HG02840 (cell line): Measurements from ENCODE around the gene TNFSF9.
"Not testable (repeated sequence)": the region's sequence is repeated elsewhere in the genome, so short reads cannot be mapped to it uniquely, and the experiment has no call there.

Experiments
- ATAC-seq: cut with Tn5 transposase; IDR thresholded peaks from one replicate; pipeline ENCODE4 v1.9.1; 2021; ENCODE audit warnings: mild to moderate bottlenecking, moderate library complexity, moderate number of reproducible peaks; ENCODE audit not compliant: unreplicated experiment, low FRiP score

Gene TNFSF9

GRCh38 chr19:6503407-6504201 is 27.2 kb upstream of the TNFSF9 start:
- ATAC-seq = no peak

DNA sequence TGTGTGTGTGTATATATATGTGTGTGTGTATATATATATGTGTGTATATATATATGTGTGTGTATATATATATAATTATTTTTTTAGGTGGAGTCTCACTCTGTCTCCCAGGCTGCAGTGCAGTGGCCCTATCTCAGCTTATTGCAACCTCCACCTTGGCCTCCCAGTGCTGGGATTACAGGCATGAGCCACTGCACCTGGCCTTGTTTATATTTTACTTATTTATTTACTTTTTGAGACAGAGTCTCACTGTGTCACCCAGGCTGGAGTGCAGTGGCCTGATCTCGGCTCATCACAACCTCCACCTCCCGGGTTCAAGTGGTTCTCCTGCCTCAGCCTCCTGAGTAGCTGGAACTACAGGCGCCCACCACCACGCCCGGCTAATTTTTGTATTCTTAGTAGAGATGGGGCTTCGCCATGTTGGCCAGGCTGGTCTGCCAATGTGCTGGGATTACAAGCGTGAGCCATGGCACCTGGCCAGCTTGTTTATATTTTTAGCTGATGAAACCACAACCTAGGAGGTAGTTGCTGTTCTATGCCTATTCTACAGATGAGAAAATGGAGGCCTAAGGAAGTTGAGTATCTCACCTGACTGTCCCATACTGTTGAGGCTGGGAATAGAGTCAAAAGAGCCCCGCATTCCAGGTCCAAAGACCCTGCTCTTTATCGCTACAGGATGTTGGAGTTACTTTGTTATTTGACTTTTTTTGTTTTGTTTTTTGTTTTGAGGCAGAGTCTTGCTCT is 22.6 kb upstream of the TNFSF9 start:
- not testable (repeated sequence) for ATAC-seq

GRCh38 chr19:6509118-6509971 is 21.5 kb upstream of the TNFSF9 start:
- ATAC-seq = no peak

GRCh38 chr19:6510618-6511017 is 20.2 kb upstream of the TNFSF9 start:
- ATAC-seq = no peak

DNA sequence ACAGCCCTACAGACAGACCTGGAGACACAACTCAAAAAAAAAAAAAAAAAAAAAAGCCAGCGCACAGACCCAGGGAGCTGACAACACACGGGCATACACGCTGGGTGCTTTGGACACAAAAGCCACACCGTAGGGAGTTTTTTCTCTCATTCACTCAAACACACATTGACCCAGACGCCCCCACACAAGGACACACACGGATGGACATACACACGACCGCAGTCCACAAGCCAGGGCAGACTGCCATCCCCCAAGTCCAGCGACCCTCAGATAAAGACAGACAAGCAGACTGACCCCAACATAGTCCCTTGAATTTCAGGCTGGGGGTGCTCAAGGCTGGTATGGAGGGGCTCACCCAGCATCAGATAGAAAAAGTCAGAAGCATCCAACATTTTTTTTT is 16.7 kb upstream of the TNFSF9 start:
- no peak for ATAC-seq

DNA sequence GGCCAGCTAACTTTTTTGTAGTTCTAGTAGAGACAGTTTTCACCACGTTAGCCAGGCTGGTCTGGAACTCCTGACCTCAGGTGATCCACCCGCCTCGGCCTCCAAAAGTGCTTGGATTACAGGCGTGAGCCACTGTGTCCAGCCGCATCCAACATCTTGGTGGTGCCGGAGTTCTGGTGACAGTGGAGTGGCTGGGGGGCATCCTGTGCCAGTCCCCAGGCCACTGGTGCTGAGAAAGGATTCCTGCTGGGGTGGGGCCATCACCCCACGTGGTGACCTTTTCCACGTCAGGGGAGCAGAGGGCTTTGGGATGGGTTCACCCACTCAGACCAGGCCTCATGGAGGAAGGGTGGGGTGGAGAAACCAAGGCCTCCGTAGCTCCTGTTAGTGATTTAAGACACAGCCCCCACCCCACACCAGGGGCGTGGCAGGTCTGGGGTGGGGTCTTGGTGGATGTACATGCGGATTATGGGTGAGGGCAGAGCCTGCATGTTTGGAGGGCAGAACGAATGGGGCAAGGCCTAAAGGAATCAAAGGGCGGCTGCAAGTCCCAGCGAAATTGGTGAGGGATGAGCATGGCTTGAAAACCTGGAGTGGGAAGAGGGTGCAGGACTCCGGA is 15.8 kb upstream of the TNFSF9 start:
- no peak for ATAC-seq

DNA sequence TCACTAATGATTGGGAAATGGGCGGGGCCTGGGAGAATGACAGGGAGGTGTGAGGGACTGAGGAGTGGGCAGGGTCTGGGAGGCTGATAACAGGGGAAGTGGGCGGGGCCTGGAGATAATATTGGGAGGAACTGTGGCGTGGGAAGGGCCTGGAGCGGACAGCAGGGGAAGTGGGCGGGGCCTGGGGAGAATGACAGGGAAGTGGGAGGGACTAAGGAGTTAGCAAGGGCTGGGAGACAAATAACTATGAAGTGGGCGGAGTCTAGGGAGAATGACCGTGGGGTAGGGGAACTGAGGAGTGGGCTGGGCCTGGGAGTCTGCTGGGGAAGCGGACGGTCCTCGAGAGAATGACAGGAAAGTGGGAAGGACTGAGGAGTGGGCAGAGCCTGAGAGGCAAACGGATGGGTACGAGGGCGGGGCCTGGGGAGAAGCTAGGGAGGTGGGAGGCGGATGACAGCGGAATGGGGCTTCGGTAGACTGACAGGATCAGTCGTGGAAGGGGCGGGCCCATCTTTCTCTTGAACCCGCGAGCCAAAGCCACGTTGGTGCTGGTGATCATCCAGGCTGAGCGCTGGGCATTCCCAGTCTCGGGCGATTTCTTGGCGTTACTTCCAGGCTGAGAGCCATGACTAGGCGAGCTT is 14.7 kb upstream of the TNFSF9 start:
- no peak for ATAC-seq

- ATAC-seq = peak; percentile 31
Measured at GRCh38 chr19:6516659-6517291, 14.1 kb upstream of the TNFSF9 start.

- ATAC-seq = no peak
Measured at GRCh38 chr19:6518145-6518911, 12.5 kb upstream of the TNFSF9 start.

DNA sequence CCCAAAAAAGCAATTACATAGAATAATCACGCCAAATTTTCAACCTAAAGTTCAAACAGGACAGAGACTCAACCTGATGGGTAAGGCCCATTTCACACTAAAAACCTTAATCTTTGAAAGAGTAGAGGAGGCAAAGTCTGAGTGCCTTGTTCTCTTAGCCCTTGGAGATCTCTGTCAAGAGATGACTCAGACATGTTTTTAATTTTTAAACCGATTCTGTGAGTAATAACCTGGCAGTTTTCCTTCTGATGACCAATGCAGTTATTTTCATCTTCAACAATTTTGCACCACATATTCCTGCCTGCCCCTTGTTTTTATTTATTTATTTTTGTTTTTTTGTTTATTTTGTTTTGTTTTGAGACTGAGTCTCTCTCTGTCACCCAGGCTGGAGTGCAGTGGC is 11.5 kb upstream of the TNFSF9 start:
- ATAC-seq = no peak

- peak; percentile 40 for ATAC-seq
Measured at GRCh38 chr19:6521718-6522646, 8.8 kb upstream of the TNFSF9 start.

- no peak for ATAC-seq
Measured at GRCh38 chr19:6522712-6523111, 8.1 kb upstream of the TNFSF9 start.

DNA sequence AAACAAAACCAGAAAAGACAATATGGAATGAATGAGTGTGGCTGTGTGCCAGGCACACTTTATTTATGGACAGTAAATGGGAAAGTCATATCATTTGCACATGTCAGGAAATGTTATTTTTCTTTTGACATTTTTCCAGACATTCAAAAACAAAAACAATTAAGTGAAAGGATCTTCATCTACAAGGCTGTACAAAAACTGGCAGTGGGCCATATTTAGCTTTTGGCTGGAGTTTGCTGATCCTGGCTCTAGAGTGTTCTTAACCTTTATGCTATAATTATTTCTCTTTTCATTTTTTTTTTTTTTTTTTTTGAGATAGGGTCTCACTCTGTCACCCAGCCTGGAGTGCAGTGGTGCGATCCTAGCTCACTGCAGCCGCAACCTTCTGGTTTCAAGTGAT is 6.5 kb upstream of the TNFSF9 start:
- ATAC-seq = no peak

DNA sequence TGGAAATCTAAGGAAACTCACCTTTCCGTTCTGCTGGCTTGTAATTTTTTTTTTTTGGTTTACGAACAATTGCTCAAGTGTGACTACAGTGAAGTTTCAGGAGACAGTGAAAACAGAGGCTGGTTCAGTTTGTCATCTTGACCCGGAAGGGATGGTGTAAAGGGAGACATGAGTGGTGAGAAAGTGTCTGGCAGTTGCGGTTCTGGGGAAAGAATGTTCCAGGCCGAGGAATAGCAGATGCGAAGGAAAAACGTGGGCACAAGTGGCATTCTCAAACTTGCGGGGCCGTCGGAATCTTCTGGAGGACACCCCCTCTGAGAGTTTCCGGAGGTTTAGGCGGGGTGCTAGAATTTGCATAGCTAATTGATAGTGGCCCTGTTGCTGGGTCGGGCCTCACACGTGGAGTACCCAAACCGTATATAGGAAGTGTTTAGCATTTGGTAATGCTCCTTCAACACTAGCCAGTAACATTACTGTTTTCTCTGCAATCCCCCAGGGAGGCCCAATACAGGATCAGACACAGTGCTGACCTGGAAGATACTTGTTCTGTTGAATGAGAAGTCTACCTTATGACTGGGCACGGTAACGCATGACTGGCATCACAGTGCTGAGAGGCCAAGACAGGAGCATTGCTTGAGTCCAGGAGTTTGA is 2.8 kb upstream of the TNFSF9 start:
- ATAC-seq = peak; percentile 44

DNA sequence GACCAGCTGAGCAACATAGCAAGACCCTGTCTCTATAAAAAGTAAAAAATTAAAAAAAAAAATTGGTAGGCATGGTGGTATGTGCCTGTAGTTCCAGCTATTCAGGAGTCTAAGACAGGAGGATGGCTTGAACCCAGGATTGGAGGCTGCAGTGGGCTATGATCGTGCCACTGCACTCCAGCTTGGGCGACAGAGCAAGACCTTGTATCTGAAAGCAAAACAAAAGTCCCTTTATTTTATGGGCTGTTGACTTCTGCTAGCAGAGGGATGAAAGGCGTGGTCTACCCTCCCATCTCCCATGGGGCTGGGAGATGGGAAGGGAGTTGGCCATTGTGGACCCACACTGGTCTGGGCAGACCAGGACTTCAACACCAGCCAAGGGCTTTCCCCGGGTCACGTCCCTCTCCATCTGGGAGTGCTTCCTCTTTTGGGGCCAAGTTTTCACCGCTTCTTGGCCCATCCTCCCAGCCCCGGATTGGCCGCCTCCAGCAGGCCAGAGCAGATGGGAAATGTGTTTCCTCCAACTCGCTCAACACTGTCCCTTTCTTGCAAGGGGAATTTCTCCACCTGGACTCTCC is 2.2 kb upstream of the TNFSF9 start:
- no peak for ATAC-seq

DNA sequence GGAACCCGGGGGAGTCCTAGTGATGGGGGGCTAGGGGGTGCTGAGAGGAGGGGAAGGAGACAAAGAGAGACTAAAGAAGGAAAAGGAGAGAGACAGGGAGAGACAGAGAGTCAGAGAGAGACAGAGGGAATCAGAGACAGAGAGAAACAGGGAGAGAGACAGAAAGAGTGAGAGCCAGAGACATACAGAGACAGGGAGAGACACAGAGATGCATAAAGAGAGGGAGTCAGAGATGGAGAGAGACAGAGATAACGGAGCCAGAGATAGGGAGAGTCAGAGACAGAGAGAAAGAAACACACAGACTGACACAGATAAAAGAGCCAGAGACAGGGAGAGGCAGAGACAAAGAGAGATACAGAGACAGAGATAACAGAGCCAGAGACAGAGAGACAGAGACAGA is 1.5 kb upstream of the TNFSF9 start:
- ATAC-seq = no peak

DNA sequence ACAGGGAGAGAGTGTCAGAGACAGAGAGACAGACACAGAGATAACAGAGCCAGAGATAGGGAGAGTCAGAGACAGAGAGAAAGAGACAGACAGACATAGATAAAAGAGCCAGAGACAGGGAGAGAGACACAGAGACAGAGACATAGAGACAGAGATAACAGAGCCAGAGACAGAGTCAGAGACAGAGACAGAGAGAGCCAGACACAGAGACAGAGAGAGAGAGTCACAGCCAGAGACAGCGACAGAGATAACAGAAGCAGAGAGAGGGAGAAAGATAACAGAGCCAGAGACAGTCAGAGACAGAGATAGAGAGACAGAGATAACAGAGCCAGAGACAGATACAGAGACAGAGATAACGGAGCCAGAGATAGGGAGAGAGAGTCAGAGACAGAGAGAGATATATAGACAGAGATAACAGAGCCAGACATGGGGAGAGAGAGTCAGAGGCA is 865 bp upstream of the TNFSF9 start:
- no peak for ATAC-seq
